ENCODE data around the gene BROX. TPM values are rescaled to one million over a fixed set of nuclear protein-coding genes. Genes with fewer than 3 reads are reported as not detected.

BROX gene
- total RNA-seq, 1 experiment from 2014 or later: 44.9 TPM

DNA sequence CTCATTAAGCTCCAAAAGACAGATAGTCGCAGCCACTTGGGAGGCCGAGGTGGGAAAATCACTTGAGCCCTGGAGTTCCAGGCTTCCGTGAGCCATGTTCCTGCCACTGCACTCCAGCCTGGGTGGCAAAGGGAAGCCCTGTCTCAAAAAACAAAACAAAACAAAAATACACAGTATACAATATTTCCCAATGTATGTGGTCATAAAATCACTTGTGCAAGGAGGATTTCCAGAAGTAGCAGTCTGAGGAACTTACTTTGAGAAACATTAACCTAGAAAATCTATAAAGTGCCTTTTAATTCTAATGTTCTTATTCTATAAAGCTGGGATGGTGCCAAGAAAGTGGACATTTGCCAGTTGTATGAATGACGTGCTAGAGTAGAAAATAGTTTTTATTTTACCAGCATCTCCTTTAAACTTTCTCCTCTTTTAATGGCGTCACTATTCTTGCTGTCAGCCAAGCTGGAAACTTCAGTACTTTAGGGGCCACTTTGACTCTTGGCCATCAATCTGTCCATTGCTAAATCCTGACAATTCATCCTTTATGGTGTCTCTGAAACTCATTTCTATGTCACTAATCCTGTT, 47.2 kb downstream of the BROX start:
- no peaks in the 10 kb centered on the region for H3K27me3 ChIP-seq (ENCODE audit: insufficient read depth, low read length)

More for the DNA sequence above, 47.2 kb downstream of the BROX start:
- H2AFZ ChIP-seq (ENCODE audit: low read depth, low read length, poor library complexity, severe bottlenecking): no peak overlapping the region
- no TSS peak for BruUV-seq (replicated peaks)
- no peak overlapping the region for H3K4me2 ChIP-seq (ENCODE audit: low read length)
- ATAC-seq (no peak), DNase-seq (ENCODE audit: low read depth, low spot score) (no peak)
- H3K9me3 ChIP-seq (ENCODE audit: control insufficient read depth in 1 of 2, insufficient read depth in 1 of 2, low read depth in 1 of 2, low read length in 2 of 2): no peaks in the 10 kb centered on the region
- no peak overlapping the region for H3K27ac ChIP-seq (ENCODE audit: low read depth, low read length)
- no peaks in the 10 kb centered on the region for H3K36me3 ChIP-seq (ENCODE audit: control insufficient read depth in 1 of 2, insufficient read depth in 2 of 2, low read length in 2 of 2)
- no peak overlapping the region for H3K9ac ChIP-seq (ENCODE audit: low read length)
- intact Hi-C loops (cut with micrococcal nuclease): no loop called here
- no peaks in the 10 kb centered on the region for H4K20me1 ChIP-seq (ENCODE audit: insufficient read depth)
- ChIA-PET RAD21 (ENCODE audit: low non-redundant PET in 1 of 2, low total read pairs in 2 of 2, uncharacterized antibody in 2 of 2, unreplicated experiment in 2 of 2) (no interaction called here), POLR2A (no interaction called here), CTCF (interaction anchor here (1.0 kb wide), 1 partner anchor 9 kb away, joined by 3 read pairs; no protein-coding TSS in a partner anchor)
- no peaks in the 10 kb centered on the region for H3K4me1 ChIP-seq (ENCODE audit: control insufficient read depth in 1 of 2, insufficient read depth in 2 of 2, low read length in 2 of 2)
- no peaks in the 10 kb centered on the region for H3K79me2 ChIP-seq (ENCODE audit: insufficient read depth, low read length)
- TF ChIP-seq ZFX (IDR thresholded peaks at IDR 0.05) (no peak), SP1 (IDR thresholded peaks at IDR 0.05; ENCODE audit: low read depth) (no peak), SIN3A (IDR thresholded peaks at IDR 0.05; ENCODE audit: low read depth) (no peak), FOSL1 (IDR thresholded peaks at IDR 0.05; ENCODE audit: low read depth) (no peak), SRF (IDR thresholded peaks at IDR 0.05; ENCODE audit: low read depth) (no peak), POLR2AphosphoS5 (IDR thresholded peaks at IDR 0.05; ENCODE audit: low read depth, low read length) (no peak), REST (IDR thresholded peaks at IDR 0.05; ENCODE audit: low read depth) (no peak), YY1 (IDR thresholded peaks at IDR 0.05; ENCODE audit: extremely low read depth, insufficient replicate concordance, low read depth, low read length) (no peak), CTCF (IDR thresholded peaks at IDR 0.05 in 2 of 3, conservative IDR thresholded peaks at IDR 0.05 in 1 of 3; ENCODE audit: borderline replicate concordance in 1 of 3, insufficient read depth in 1 of 3, low read depth in 2 of 3, low read length in 2 of 3) (no peak), CEBPB (IDR thresholded peaks at IDR 0.05; ENCODE audit: low read depth) (no peak), JUND (IDR thresholded peaks at IDR 0.05) (no peak), EZH2phosphoT487 (IDR thresholded peaks at IDR 0.05; ENCODE audit: borderline replicate concordance) (no peak), EZH2 (IDR thresholded peaks at IDR 0.05) (no peak), POLR2A (IDR thresholded peaks at IDR 0.05; ENCODE audit: borderline replicate concordance, extremely low read depth, insufficient read depth, insufficient read length) (no peak), CBX3 (IDR thresholded peaks at IDR 0.05; ENCODE audit: low read depth) (no peak), RAD21 (IDR thresholded peaks at IDR 0.05; ENCODE audit: low read depth) (no peak), EGR1 (IDR thresholded peaks at IDR 0.05; ENCODE audit: low read depth) (no peak), ZNF274 (IDR thresholded peaks at IDR 0.05; ENCODE audit: low read depth, low read length) (no peak)
- TF ChIP-seq, protein P1, sequence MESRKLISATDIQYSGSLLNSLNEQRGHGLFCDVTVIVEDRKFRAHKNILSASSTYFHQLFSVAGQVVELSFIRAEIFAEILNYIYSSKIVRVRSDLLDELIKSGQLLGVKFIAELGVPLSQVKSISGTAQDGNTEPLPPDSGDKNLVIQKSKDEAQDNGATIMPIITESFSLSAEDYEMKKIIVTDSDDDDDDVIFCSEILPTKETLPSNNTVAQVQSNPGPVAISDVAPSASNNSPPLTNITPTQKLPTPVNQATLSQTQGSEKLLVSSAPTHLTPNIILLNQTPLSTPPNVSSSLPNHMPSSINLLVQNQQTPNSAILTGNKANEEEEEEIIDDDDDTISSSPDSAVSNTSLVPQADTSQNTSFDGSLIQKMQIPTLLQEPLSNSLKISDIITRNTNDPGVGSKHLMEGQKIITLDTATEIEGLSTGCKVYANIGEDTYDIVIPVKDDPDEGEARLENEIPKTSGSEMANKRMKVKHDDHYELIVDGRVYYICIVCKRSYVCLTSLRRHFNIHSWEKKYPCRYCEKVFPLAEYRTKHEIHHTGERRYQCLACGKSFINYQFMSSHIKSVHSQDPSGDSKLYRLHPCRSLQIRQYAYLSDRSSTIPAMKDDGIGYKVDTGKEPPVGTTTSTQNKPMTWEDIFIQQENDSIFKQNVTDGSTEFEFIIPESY (IDR thresholded peaks at IDR 0.05; ENCODE audit: extremely low read depth, insufficient replicate concordance, low read length): no peak
- TF ChIP-seq, protein P2, sequence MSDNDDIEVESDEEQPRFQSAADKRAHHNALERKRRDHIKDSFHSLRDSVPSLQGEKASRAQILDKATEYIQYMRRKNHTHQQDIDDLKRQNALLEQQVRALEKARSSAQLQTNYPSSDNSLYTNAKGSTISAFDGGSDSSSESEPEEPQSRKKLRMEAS (IDR thresholded peaks at IDR 0.05): no peak
- H3K4me3 ChIP-seq (replicated peaks in 1 of 2; ENCODE audit: low read depth in 1 of 2, low read length in 2 of 2): no peak overlapping the region
- H3K9me2 ChIP-seq (ENCODE audit: insufficient read depth): no peaks in the 10 kb centered on the region

Measured in HCT116 (cell line).